HG03060 (cell line): ENCODE data around the gene N4BP2L1.

Source experiments
- ATAC-seq: cut with Tn5 transposase; IDR thresholded peaks from one replicate; pipeline ENCODE4 v1.9.1; 2021; ENCODE audit warnings: low read depth, moderate number of reproducible peaks; ENCODE audit not compliant: unreplicated experiment

The N4BP2L1 gene

GRCh38 chr13:32432856-32433255 is 4.9 kb upstream of the N4BP2L1 start:
- ATAC-seq: no peak

- no peak for ATAC-seq
These were observed 3.4 kb upstream of the N4BP2L1 start for GRCh38 chr13:32431361-32431760.

GRCh38 chr13:32430018-32430747 is 2.3 kb upstream of the N4BP2L1 start:
- ATAC-seq: no peak

GRCh38 chr13:32429433-32429909 is 1.5 kb upstream of the N4BP2L1 start:
- no peak for ATAC-seq

GRCh38 chr13:32428581-32429432 is 877 bp upstream of the N4BP2L1 start:
- ATAC-seq: no peak

GRCh38 chr13:32426990-32427851 is 709 bp downstream of the N4BP2L1 start:
- ATAC-seq: no peak

- peak; percentile 34 for ATAC-seq
These were observed 1.5 kb downstream of the N4BP2L1 start for GRCh38 chr13:32426191-32426989.

GRCh38 chr13:32425158-32425557 is 2.8 kb downstream of the N4BP2L1 start:
- ATAC-seq: no peak

- ATAC-seq: no peak
These were observed 4.3 kb downstream of the N4BP2L1 start for GRCh38 chr13:32423592-32423991.

GRCh38 chr13:32419862-32420261 is 8.1 kb downstream of the N4BP2L1 start:
- no peak for ATAC-seq

- no peak for ATAC-seq
These were observed 9.9 kb downstream of the N4BP2L1 start for GRCh38 chr13:32417995-32418394.

GRCh38 chr13:32415019-32415418 is 12.9 kb downstream of the N4BP2L1 start:
- ATAC-seq: no peak

- no peak for ATAC-seq
These were observed 13.3 kb downstream of the N4BP2L1 start for GRCh38 chr13:32414580-32414979.

GRCh38 chr13:32413284-32413683 is 14.6 kb downstream of the N4BP2L1 start:
- ATAC-seq: no peak

- no peak for ATAC-seq
These were observed 18.1 kb downstream of the N4BP2L1 start for GRCh38 chr13:32409561-32410421.

GRCh38 chr13:32409001-32409313 is 19.0 kb downstream of the N4BP2L1 start:
- ATAC-seq: no peak

GRCh38 chr13:32408296-32409000 is 19.5 kb downstream of the N4BP2L1 start:
- no peak for ATAC-seq

- no peak for ATAC-seq
These were observed 20.1 kb downstream of the N4BP2L1 start for GRCh38 chr13:32407854-32408253.

GRCh38 chr13:32403108-32403507 is 24.8 kb downstream of the N4BP2L1 start:
- ATAC-seq: no peak
